ENCODE results near the gene RREB1.

Gene RREB1

DNA sequence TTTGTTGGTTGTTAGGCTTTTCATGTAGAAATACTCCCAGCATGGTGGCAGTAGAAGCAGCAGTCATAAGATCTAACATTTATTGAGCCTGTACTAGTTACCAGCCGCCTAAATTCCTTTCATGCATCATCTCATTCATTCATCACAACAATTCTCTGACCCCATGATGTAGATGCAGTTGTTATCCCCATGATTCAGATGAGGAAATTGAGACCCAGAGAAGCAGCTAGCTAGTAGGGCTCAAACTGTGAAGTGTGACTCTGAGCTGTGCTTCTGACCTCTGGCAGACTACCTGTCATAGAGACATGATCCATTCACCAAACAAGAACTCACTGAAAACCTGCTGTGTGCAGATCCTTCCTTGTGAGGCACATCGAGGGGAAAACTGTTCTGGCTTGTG lies 16.9 kb downstream of the RREB1 start:
- no peaks in the 10 kb centered on the region for H3K27me3 ChIP-seq (replicated peaks; ENCODE audit: control insufficient read depth, insufficient read depth, low read length, poor library complexity, severe bottlenecking)
- no peak overlapping the region for H3K4me3 ChIP-seq (ENCODE audit: insufficient read depth, low read depth, low read length, poor library complexity, severe bottlenecking)
- DNase-seq, result no peak
- no peaks in the 10 kb centered on the region for H3K36me3 ChIP-seq (ENCODE audit: control insufficient read depth, insufficient read depth, low read length)
- H3K4me1 ChIP-seq (ENCODE audit: control insufficient read depth, insufficient read depth, low read length, poor library complexity, severe bottlenecking), result peaks cover 4% of the 10 kb centered on the region
- no peaks in the 10 kb centered on the region for H3K9me3 ChIP-seq (ENCODE audit: control insufficient read depth, low read length)
- H3K27ac ChIP-seq (ENCODE audit: insufficient read depth, low read length, poor library complexity, severe bottlenecking), result no peak overlapping the region

- Histone ChIP-seq H3K4me1 (ENCODE audit: control insufficient read depth, insufficient read depth, low read length, poor library complexity, severe bottlenecking) (peaks cover 4% of the 10 kb centered on the region), H3K9me3 (ENCODE audit: control insufficient read depth, low read length) (no peaks in the 10 kb centered on the region)
Observed at GRCh38 chr6:7125290-7125689, 17.5 kb downstream of the RREB1 start.

DNA sequence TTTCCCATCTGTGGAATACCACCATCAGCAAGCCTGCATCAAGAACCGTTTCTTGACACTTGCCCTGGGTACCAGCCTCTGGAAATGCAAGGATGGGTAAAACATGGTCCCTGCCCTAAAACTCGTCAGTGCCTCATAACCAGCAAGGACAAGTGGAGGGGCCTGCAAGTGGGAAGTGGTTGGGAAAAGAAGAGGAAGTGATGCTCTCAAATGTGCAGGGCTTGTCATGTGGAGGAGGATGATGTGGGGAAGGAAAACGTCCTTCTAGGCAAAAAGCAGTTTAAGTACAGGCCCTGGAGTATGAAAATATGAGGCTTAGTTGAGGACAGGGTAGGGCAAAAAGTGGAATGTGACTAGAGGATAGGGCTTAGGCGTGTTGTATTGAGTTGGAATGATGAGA lies 19.0 kb downstream of the RREB1 start:
- Histone ChIP-seq H3K27me3 (replicated peaks; ENCODE audit: control insufficient read depth, insufficient read depth, low read length, poor library complexity, severe bottlenecking) (no peaks in the 10 kb centered on the region), H3K27ac (ENCODE audit: insufficient read depth, low read length, poor library complexity, severe bottlenecking) (no peak overlapping the region), H3K9me3 (ENCODE audit: control insufficient read depth, low read length) (no peaks in the 10 kb centered on the region), H3K4me3 (ENCODE audit: insufficient read depth, low read depth, low read length, poor library complexity, severe bottlenecking) (no peak overlapping the region), H3K36me3 (ENCODE audit: control insufficient read depth, insufficient read depth, low read length) (no peaks in the 10 kb centered on the region), H3K4me1 (ENCODE audit: control insufficient read depth, insufficient read depth, low read length, poor library complexity, severe bottlenecking) (peaks cover 4% of the 10 kb centered on the region)
- no peak for DNase-seq

More at GRCh38 chr6:7125290-7125689, 17.5 kb downstream of the RREB1 start:
- H3K27me3 ChIP-seq (replicated peaks; ENCODE audit: control insufficient read depth, insufficient read depth, low read length, poor library complexity, severe bottlenecking), result no peaks in the 10 kb centered on the region
- DNase-seq, result no peak
- no peak overlapping the region for H3K4me3 ChIP-seq (ENCODE audit: insufficient read depth, low read depth, low read length, poor library complexity, severe bottlenecking)
- H3K36me3 ChIP-seq (ENCODE audit: control insufficient read depth, insufficient read depth, low read length), result no peaks in the 10 kb centered on the region
- H3K27ac ChIP-seq (ENCODE audit: insufficient read depth, low read length, poor library complexity, severe bottlenecking), result no peak overlapping the region

DNA sequence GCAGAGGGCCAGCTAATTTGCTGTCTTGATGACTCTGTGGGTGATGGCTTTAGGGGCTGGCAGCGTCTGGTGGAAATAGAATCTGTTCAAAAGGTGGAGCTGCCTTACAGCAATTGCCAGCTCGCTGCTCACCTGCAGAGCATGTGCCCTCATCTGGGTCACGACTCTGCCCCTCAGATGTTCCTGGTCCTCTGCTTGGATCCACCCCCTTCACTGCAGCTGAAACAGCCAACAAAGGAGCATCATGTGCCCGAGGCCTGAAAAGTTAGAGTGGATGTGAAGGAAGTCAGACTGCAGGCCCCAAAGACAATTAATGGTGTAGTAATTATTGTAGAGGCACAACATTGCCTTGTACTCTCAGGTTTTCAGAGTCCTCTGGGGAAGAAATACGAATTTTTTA lies 19.9 kb downstream of the RREB1 start:
- H3K4me1 ChIP-seq (ENCODE audit: control insufficient read depth, insufficient read depth, low read length, poor library complexity, severe bottlenecking), result peaks cover 4% of the 10 kb centered on the region
- no peaks in the 10 kb centered on the region for H3K36me3 ChIP-seq (ENCODE audit: control insufficient read depth, insufficient read depth, low read length)
- no peak for DNase-seq
- no peaks in the 10 kb centered on the region for H3K27me3 ChIP-seq (replicated peaks; ENCODE audit: control insufficient read depth, insufficient read depth, low read length, poor library complexity, severe bottlenecking)
- H3K27ac ChIP-seq (ENCODE audit: insufficient read depth, low read length, poor library complexity, severe bottlenecking), result no peak overlapping the region
- H3K4me3 ChIP-seq (ENCODE audit: insufficient read depth, low read depth, low read length, poor library complexity, severe bottlenecking), result no peak overlapping the region
- H3K9me3 ChIP-seq (ENCODE audit: control insufficient read depth, low read length), result no peaks in the 10 kb centered on the region

DNA sequence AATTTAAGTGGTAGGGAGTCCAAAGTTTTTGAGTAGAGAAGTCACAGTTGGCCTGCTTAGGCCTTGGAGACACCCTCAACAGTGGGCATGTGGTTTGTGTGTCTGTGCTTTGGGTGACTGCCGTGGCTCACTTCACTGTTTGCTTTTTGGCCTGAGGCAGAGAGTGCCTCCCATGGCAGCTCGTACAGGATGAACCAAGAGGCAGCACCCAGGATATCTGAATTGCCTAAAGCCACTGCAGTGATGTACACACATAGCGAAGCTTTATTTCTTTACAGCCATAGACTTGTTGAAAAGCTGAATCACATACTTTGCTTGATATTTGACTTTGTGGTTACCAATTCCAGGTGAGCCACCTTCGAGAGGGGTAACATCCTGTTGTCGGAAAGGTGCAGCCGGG lies 21.6 kb downstream of the RREB1 start:
- H3K27ac ChIP-seq (ENCODE audit: insufficient read depth, low read length, poor library complexity, severe bottlenecking), result no peak overlapping the region
- no peak for DNase-seq
- peaks cover 4% of the 10 kb centered on the region for H3K4me1 ChIP-seq (ENCODE audit: control insufficient read depth, insufficient read depth, low read length, poor library complexity, severe bottlenecking)
- H3K36me3 ChIP-seq (ENCODE audit: control insufficient read depth, insufficient read depth, low read length), result no peaks in the 10 kb centered on the region
- no peak overlapping the region for H3K4me3 ChIP-seq (ENCODE audit: insufficient read depth, low read depth, low read length, poor library complexity, severe bottlenecking)
- no peaks in the 10 kb centered on the region for H3K27me3 ChIP-seq (replicated peaks; ENCODE audit: control insufficient read depth, insufficient read depth, low read length, poor library complexity, severe bottlenecking)
- H3K9me3 ChIP-seq (ENCODE audit: control insufficient read depth, low read length), result no peaks in the 10 kb centered on the region

- Histone ChIP-seq H3K4me3 (ENCODE audit: insufficient read depth, low read depth, low read length, poor library complexity, severe bottlenecking) (no peak overlapping the region), H3K36me3 (ENCODE audit: control insufficient read depth, insufficient read depth, low read length) (no peaks in the 10 kb centered on the region), H3K9me3 (ENCODE audit: control insufficient read depth, low read length) (no peaks in the 10 kb centered on the region), H3K27me3 (replicated peaks; ENCODE audit: control insufficient read depth, insufficient read depth, low read length, poor library complexity, severe bottlenecking) (no peaks in the 10 kb centered on the region), H3K27ac (ENCODE audit: insufficient read depth, low read length, poor library complexity, severe bottlenecking) (no peak overlapping the region), H3K4me1 (ENCODE audit: control insufficient read depth, insufficient read depth, low read length, poor library complexity, severe bottlenecking) (peaks cover 4% of the 10 kb centered on the region)
- DNase-seq, result no peak
Observed at GRCh38 chr6:7129784-7130569, 22.2 kb downstream of the RREB1 start.

- Histone ChIP-seq H3K4me1 (ENCODE audit: control insufficient read depth, insufficient read depth, low read length, poor library complexity, severe bottlenecking) (peaks cover 4% of the 10 kb centered on the region), H3K27ac (ENCODE audit: insufficient read depth, low read length, poor library complexity, severe bottlenecking) (no peak overlapping the region), H3K9me3 (ENCODE audit: control insufficient read depth, low read length) (no peaks in the 10 kb centered on the region)
Observed at GRCh38 chr6:7131390-7131789, 23.6 kb downstream of the RREB1 start.

GRCh38 chr6:7132398-7133035 lies 24.8 kb downstream of the RREB1 start:
- peaks cover 12% of the 10 kb centered on the region for H3K4me1 ChIP-seq (ENCODE audit: control insufficient read depth, insufficient read depth, low read length, poor library complexity, severe bottlenecking)
- no peaks in the 10 kb centered on the region for H3K36me3 ChIP-seq (ENCODE audit: control insufficient read depth, insufficient read depth, low read length)
- H3K27me3 ChIP-seq (replicated peaks; ENCODE audit: control insufficient read depth, insufficient read depth, low read length, poor library complexity, severe bottlenecking), result no peaks in the 10 kb centered on the region
- no peak overlapping the region for H3K27ac ChIP-seq (ENCODE audit: insufficient read depth, low read length, poor library complexity, severe bottlenecking)
- no peak for DNase-seq
- H3K9me3 ChIP-seq (ENCODE audit: control insufficient read depth, low read length), result no peaks in the 10 kb centered on the region
- no peak overlapping the region for H3K4me3 ChIP-seq (ENCODE audit: insufficient read depth, low read depth, low read length, poor library complexity, severe bottlenecking)

More at GRCh38 chr6:7131390-7131789, 23.6 kb downstream of the RREB1 start:
- no peak for DNase-seq
- H3K36me3 ChIP-seq (ENCODE audit: control insufficient read depth, insufficient read depth, low read length), result no peaks in the 10 kb centered on the region
- H3K4me3 ChIP-seq (ENCODE audit: insufficient read depth, low read depth, low read length, poor library complexity, severe bottlenecking), result no peak overlapping the region
- H3K27me3 ChIP-seq (replicated peaks; ENCODE audit: control insufficient read depth, insufficient read depth, low read length, poor library complexity, severe bottlenecking), result no peaks in the 10 kb centered on the region

GRCh38 chr6:7134999-7135745 lies 27.4 kb downstream of the RREB1 start:
- H3K27ac ChIP-seq (ENCODE audit: insufficient read depth, low read length, poor library complexity, severe bottlenecking), result no peak overlapping the region
- no peak for DNase-seq
- no peaks in the 10 kb centered on the region for H3K9me3 ChIP-seq (ENCODE audit: control insufficient read depth, low read length)
- peaks cover 18% of the 10 kb centered on the region for H3K4me1 ChIP-seq (ENCODE audit: control insufficient read depth, insufficient read depth, low read length, poor library complexity, severe bottlenecking)
- H3K4me3 ChIP-seq (ENCODE audit: insufficient read depth, low read depth, low read length, poor library complexity, severe bottlenecking), result no peak overlapping the region
- H3K27me3 ChIP-seq (replicated peaks; ENCODE audit: control insufficient read depth, insufficient read depth, low read length, poor library complexity, severe bottlenecking), result no peaks in the 10 kb centered on the region
- no peaks in the 10 kb centered on the region for H3K36me3 ChIP-seq (ENCODE audit: control insufficient read depth, insufficient read depth, low read length)

GRCh38 chr6:7135755-7136154 lies 28.0 kb downstream of the RREB1 start:
- Histone ChIP-seq H3K9me3 (ENCODE audit: control insufficient read depth, low read length) (no peaks in the 10 kb centered on the region), H3K4me1 (ENCODE audit: control insufficient read depth, insufficient read depth, low read length, poor library complexity, severe bottlenecking) (peaks cover 18% of the 10 kb centered on the region), H3K27me3 (replicated peaks; ENCODE audit: control insufficient read depth, insufficient read depth, low read length, poor library complexity, severe bottlenecking) (no peaks in the 10 kb centered on the region), H3K36me3 (ENCODE audit: control insufficient read depth, insufficient read depth, low read length) (no peaks in the 10 kb centered on the region), H3K27ac (ENCODE audit: insufficient read depth, low read length, poor library complexity, severe bottlenecking) (no peak overlapping the region), H3K4me3 (ENCODE audit: insufficient read depth, low read depth, low read length, poor library complexity, severe bottlenecking) (no peak overlapping the region)
- no peak for DNase-seq

All from effector memory CD4-positive, alpha-beta T cell (primary cell).